SU-DHL-6 (cell line): ENCODE data around the gene DOCK3.

Experiments used
- CTCF ChIP-seq: fragments of 200-600 bp; sonication (generic); IDR thresholded peaks from one replicate; pipeline ENCODE4 v1.5.1; 2017; ENCODE audit warnings: antibody characterized with exemption, mild to moderate bottlenecking, low read length, moderate library complexity; ENCODE audit not compliant: insufficient read depth, poor library complexity, severe bottlenecking
- EZH2phosphoT487 ChIP-seq: fragments of 200-600 bp; sonication (generic), shearing (Covaris generic); conservative IDR thresholded peaks from 2 replicates; pipeline ENCODE4 v1.6.1; 2018; ENCODE audit warnings: mild to moderate bottlenecking, antibody characterized with exemption, low read length, moderate library complexity, mixed read lengths

- no peak for TF ChIP-seq CTCF
- TF ChIP-seq EZH2phosphoT487 = no peak
Observed at GRCh38 chr3:50912746-50913145, 238.0 kb downstream of the DOCK3 start.
